ENCODE measurements around the gene SOBP. TPM values are rescaled to one million over a fixed set of nuclear protein-coding genes. Genes with fewer than 3 reads are reported as not detected.

Gene SOBP, protein sequence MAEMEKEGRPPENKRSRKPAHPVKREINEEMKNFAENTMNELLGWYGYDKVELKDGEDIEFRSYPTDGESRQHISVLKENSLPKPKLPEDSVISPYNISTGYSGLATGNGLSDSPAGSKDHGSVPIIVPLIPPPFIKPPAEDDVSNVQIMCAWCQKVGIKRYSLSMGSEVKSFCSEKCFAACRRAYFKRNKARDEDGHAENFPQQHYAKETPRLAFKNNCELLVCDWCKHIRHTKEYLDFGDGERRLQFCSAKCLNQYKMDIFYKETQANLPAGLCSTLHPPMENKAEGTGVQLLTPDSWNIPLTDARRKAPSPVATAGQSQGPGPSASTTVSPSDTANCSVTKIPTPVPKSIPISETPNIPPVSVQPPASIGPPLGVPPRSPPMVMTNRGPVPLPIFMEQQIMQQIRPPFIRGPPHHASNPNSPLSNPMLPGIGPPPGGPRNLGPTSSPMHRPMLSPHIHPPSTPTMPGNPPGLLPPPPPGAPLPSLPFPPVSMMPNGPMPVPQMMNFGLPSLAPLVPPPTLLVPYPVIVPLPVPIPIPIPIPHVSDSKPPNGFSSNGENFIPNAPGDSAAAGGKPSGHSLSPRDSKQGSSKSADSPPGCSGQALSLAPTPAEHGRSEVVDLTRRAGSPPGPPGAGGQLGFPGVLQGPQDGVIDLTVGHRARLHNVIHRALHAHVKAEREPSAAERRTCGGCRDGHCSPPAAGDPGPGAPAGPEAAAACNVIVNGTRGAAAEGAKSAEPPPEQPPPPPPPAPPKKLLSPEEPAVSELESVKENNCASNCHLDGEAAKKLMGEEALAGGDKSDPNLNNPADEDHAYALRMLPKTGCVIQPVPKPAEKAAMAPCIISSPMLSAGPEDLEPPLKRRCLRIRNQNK
- 5.4 TPM for total RNA-seq

GRCh38 chr6:107489636-107490565 is at the start of gene SOBP:
Gene SOBP (plus strand): TSS chr6:107490117. CDS start chr6:107490617, 500 bp downstream.
- Histone ChIP-seq H3K27me3 (no peaks in the 10 kb centered on the region), H3K4me1 (peaks cover 6 to 27% of the 10 kb centered on the region in 2 donors), H3K27ac (peak within 1 kb of the TSS; percentile 82 to 86), H3K36me3 (no peaks in the 10 kb centered on the region), H3K9me3 (no peaks in the 10 kb centered on the region), H3K4me3 (peak within 1 kb of the TSS; percentile 73 to 79)
- peak in 1 of 2 donors; percentile 77 for DNase-seq (ENCODE audit: low spot score in 2 of 2)
- intact Hi-C loops (cut with DNase I) = loop anchor here (1.0 to 10.0 kb wide), 4 partner anchors 31 to 375 kb away; partner anchors contain the start of genes BEND3 and PDSS2
- TF ChIP-seq CTCF (IDR thresholded peaks at IDR 0.05) = peak in 1 of 3 experiments; percentile 26

- Histone ChIP-seq H3K27me3 (no peaks in the 10 kb centered on the region), H3K4me3 (no peak overlapping the region), H3K27ac (no peak overlapping the region), H3K4me1 (no peaks in the 10 kb centered on the region), H3K9me3 (no peaks in the 10 kb centered on the region), H3K36me3 (no peaks in the 10 kb centered on the region)
- intact Hi-C loops (cut with DNase I) = no loop called here
- no peak for TF ChIP-seq CTCF (IDR thresholded peaks at IDR 0.05)
- DNase-seq (ENCODE audit: low spot score in 2 of 2) = no peak
Observed at GRCh38 chr6:107440936-107441335, 49.0 kb upstream of the SOBP start.

- no peaks in the 10 kb centered on the region for H3K36me3 ChIP-seq
- intact Hi-C loops (cut with DNase I) = no loop called here
- no peaks in the 10 kb centered on the region for H3K27me3 ChIP-seq
- H3K4me3 ChIP-seq = no peak overlapping the region
- DNase-seq (ENCODE audit: low spot score in 2 of 2) = no peak
- no peak for TF ChIP-seq CTCF (IDR thresholded peaks at IDR 0.05)
- no peaks in the 10 kb centered on the region for H3K4me1 ChIP-seq
- H3K9me3 ChIP-seq = no peaks in the 10 kb centered on the region
- H3K27ac ChIP-seq = no peak overlapping the region
Observed at GRCh38 chr6:107441682-107442081, 48.2 kb upstream of the SOBP start.

DNA sequence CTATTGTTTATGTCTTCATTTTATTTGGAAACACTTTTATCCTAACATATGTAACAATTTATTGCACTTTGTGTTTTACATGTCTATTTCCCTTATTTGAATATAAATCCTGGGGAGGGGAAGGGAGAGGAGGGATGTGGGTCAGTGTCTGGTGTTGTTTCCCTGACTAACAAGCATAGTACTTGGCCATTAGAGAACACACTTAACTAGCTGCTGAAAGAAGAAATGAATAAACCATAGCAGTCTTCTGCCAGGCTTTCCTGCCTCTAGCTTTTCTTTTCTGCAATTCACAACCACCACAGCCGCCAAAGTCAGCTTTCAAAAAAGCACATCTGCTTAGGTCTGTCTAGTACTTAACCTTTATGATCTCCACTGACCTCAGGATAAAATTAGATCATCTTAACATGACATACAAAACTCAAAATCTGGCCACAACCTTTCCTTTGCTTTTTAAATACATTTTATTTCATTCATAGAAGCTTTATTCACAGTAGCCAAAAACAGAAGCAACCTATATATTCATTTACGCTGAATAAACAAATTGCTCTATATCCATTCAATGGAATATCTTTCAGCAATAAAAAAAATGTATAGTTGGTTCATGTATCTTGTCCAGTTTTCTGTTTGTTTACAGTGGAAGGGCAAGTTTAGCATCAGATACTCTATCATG is 46.8 kb upstream of the SOBP start:
- intact Hi-C loops (cut with DNase I) = no loop called here
- H3K9me3 ChIP-seq = peaks cover 0 to 4% of the 10 kb centered on the region in 2 donors
- no peaks in the 10 kb centered on the region for H3K27me3 ChIP-seq
- no peak overlapping the region for H3K4me3 ChIP-seq
- TF ChIP-seq CTCF (IDR thresholded peaks at IDR 0.05) = no peak
- no peak overlapping the region for H3K27ac ChIP-seq
- H3K4me1 ChIP-seq = no peaks in the 10 kb centered on the region
- no peak for DNase-seq (ENCODE audit: low spot score in 2 of 2)
- no peaks in the 10 kb centered on the region for H3K36me3 ChIP-seq

All from ascending aorta (tissue), 2 donors.